ENCODE measurements around the gene IDI1.

IDI1 gene

GRCh38 chr10:992871-993270 is 56.0 kb downstream of the IDI1 start:
- no peak for TF ChIP-seq CTCF (conservative IDR thresholded peaks at IDR 0.05)

GRCh38 chr10:992467-992866 is 56.5 kb downstream of the IDI1 start:
- no peak overlapping the region for H3K27ac ChIP-seq
- TF ChIP-seq CTCF (conservative IDR thresholded peaks at IDR 0.05) = no peak

More at GRCh38 chr10:992871-993270, 56.0 kb downstream of the IDI1 start:
- H3K27ac ChIP-seq = no peak overlapping the region

GRCh38 chr10:990808-991207 is 58.1 kb downstream of the IDI1 start:
- H3K27ac ChIP-seq = no peak overlapping the region
- TF ChIP-seq CTCF (conservative IDR thresholded peaks at IDR 0.05) = no peak

Measured in VCaP (cell line).